SK-N-SH (cell line): Measurements from ENCODE around the gene LMOD2. TPM values are rescaled to one million over a fixed set of nuclear protein-coding genes. Genes with fewer than 3 reads are reported as not detected.

Experiments used
- CTCF ChIA-PET: fragments of 300-600, 350-600 bp; formaldehyde crosslinking; extraction: SDS; loops from one replicate; lab custom pipeline; 2021; lab: Yijun Ruan, JAX
- POLR2A ChIA-PET: fragments of 350-600 bp; sonication (Branson Sonifier 250); formaldehyde crosslinking; extraction: SDS; loops from one replicate; lab custom pipeline; 2020; ENCODE audit warnings: antibody characterized with exemption, inconsistent platforms; lab: Yijun Ruan, JAX
- DNase-seq: peaks from one replicate; pipeline ENCODE4 v3.0.0; 2012
- H2AFZ ChIP-seq: fragments of 200-600 bp; sonication (generic); 2 replicates; pipeline ENCODE4 v1.8.1; 2016; ENCODE audit warnings: antibody characterized with exemption, mild to moderate bottlenecking, low read depth
- H3F3A ChIP-seq: fragments of 200-600 bp; sonication (generic); replicated peaks from 2 replicates; pipeline ENCODE3; 2016; ENCODE audit warnings: antibody characterized with exemption, mild to moderate bottlenecking; ENCODE audit not compliant: insufficient read depth
- H3K27ac ChIP-seq, 2 experiments: fragments of 200-500 bp in 1 of 2; fragments of 200-600 bp in 1 of 2; sonication (Bioruptor generic) in 1 of 2; sonication (generic), shearing (Covaris generic) in 1 of 2; 2 replicates each; pipeline versions ENCODE4 v1.5.1 to v1.6.1; 2014 to 2016; ENCODE audit warnings: low read depth in 2 of 2, inconsistent platforms in 1 of 2, low read length in 1 of 2, mild to moderate bottlenecking in 1 of 2, mixed read lengths in 1 of 2
- H3K27me3 ChIP-seq: fragments of 200-600 bp; sonication (generic), shearing (Covaris generic); 2 replicates; pipeline ENCODE4 v1.6.1; 2016; ENCODE audit warnings: mixed run types; ENCODE audit not compliant: insufficient read depth
- H3K36me3 ChIP-seq, 2 experiments: fragments of 200-500 bp in 1 of 2; fragments of 200-600 bp in 1 of 2; sonication (Bioruptor generic) in 1 of 2; sonication (generic) in 1 of 2; replicated peaks in 1 of 2; 2 replicates each; pipeline versions ENCODE3 to v1.5.1; 2014 to 2016; ENCODE audit warnings: low read length in 1 of 2, mild to moderate bottlenecking in 1 of 2; ENCODE audit not compliant: insufficient read depth in 2 of 2, control insufficient read depth in 1 of 2
- H3K4me1 ChIP-seq, 2 experiments: fragments of 200-500 bp in 1 of 2; fragments of 200-600 bp in 1 of 2; sonication (Bioruptor generic) in 1 of 2; sonication (generic), shearing (Covaris generic) in 1 of 2; 2 replicates each; pipeline versions ENCODE4 v1.5.1 to v1.6.1; 2014 to 2016; ENCODE audit warnings: low read depth in 1 of 2, low read length in 1 of 2, mixed run types in 1 of 2; ENCODE audit not compliant: insufficient read depth in 2 of 2, control insufficient read depth in 1 of 2
- H3K4me2 ChIP-seq: fragments of 200-600 bp; sonication (generic), shearing (Covaris generic); 2 replicates; pipeline ENCODE4 v1.6.1; 2017; ENCODE audit warnings: mixed run types
- H3K4me3 ChIP-seq, 2 experiments: fragments of 200-500 bp in 1 of 2; fragments of 200-600 bp in 1 of 2; sonication (Bioruptor generic) in 1 of 2; sonication (generic), shearing (Covaris generic) in 1 of 2; 2 replicates each; pipeline versions ENCODE4 v1.5.1 to v1.8.1; 2014 to 2016; ENCODE audit warnings: low read depth in 2 of 2, inconsistent platforms in 1 of 2, low read length in 1 of 2, mild to moderate bottlenecking in 1 of 2, mixed read lengths in 1 of 2, moderate library complexity in 1 of 2
- H3K79me2 ChIP-seq: fragments of 200-600 bp; sonication (generic); 2 replicates; pipeline ENCODE4 v1.8.1; 2017; ENCODE audit warnings: mild to moderate bottlenecking; ENCODE audit not compliant: insufficient read depth
- H3K9ac ChIP-seq: fragments of 200-600 bp; sonication (generic); 2 replicates; pipeline ENCODE4 v1.6.1; 2017; ENCODE audit warnings: mixed run types
- H3K9me2 ChIP-seq: fragments of 200-600 bp; sonication (generic); 2 replicates; pipeline ENCODE4 v1.6.1; 2017; ENCODE audit warnings: mixed run types
- H3K9me3 ChIP-seq: fragments of 200-600 bp; sonication (generic); 2 replicates; pipeline ENCODE4 v1.6.1; 2017; ENCODE audit warnings: mixed run types, mild to moderate bottlenecking, moderate library complexity
- H4K20me1 ChIP-seq: fragments of 200-600 bp; sonication (generic); 2 replicates; pipeline ENCODE4 v1.6.1; 2017; ENCODE audit warnings: mild to moderate bottlenecking, mixed run types; ENCODE audit not compliant: insufficient read depth
- EZH2phosphoT487 ChIP-seq: fragments of 200-600 bp; sonication (generic); IDR thresholded peaks from 2 replicates; pipeline ENCODE4 v1.6.1; 2017; ENCODE audit warnings: low read depth, mixed run types, mild to moderate bottlenecking, antibody characterized with exemption, moderate library complexity, borderline replicate concordance
- GABPA ChIP-seq: IDR thresholded peaks from 2 replicates; pipeline ENCODE4 v1.4.0; 2012; ENCODE audit warnings: low read depth, mild to moderate bottlenecking
- MXI1 ChIP-seq: IDR thresholded peaks from 2 replicates; pipeline ENCODE4 v1.6.1; 2012; ENCODE audit warnings: mild to moderate bottlenecking, low read depth, low read length, improper control_type of control experiment
- NFIC ChIP-seq: IDR thresholded peaks from 2 replicates; pipeline ENCODE4 v1.4.0; 2012; ENCODE audit warnings: borderline replicate concordance
- NRF1 ChIP-seq: IDR thresholded peaks from 2 replicates; pipeline ENCODE4 v1.6.1; 2012; ENCODE audit warnings: low read depth, mild to moderate bottlenecking, low read length
- POLR2AphosphoS5 ChIP-seq: IDR thresholded peaks from 2 replicates; pipeline ENCODE4 v1.6.1; 2012; ENCODE audit warnings: low read depth, low read length
- RFX5 ChIP-seq: IDR thresholded peaks from 2 replicates; pipeline ENCODE4 v1.6.1; 2012; ENCODE audit warnings: mild to moderate bottlenecking, improper control_type of control experiment, low read length
- SIN3A ChIP-seq: IDR thresholded peaks from 2 replicates; pipeline ENCODE4 v1.6.1; 2012; ENCODE audit warnings: low read depth, mild to moderate bottlenecking, low read length, moderate library complexity, borderline replicate concordance
- TAF1 ChIP-seq: IDR thresholded peaks from 2 replicates; pipeline ENCODE4 v1.6.1; 2012; ENCODE audit warnings: low read depth, mild to moderate bottlenecking, low read length, moderate library complexity, borderline replicate concordance
- WGBS: methylation state at CpG from one replicate; pipeline ENCODE4 v1.1.6; 2017; ENCODE audit warnings: low lambda C conversion rate; 5-methylcytosine and 5-hydroxymethylcytosine counted together
- polyA plus RNA-seq, 3 experiments: library from polyadenylated mRNA; depleted of rRNA; stranded (reverse); fragments of >200 nt; gene quantifications; 2 replicates each; pipeline ENCODE4 v1.2.3, GENCODE V29; 2012
- TF ChIP-seq, protein P1 (sequence below): fragments of 200-600 bp; sonication (generic); IDR thresholded peaks from 2 replicates; pipeline ENCODE4 v1.6.1; 2017; ENCODE audit warnings: antibody characterized with exemption, mild to moderate bottlenecking, moderate library complexity
- TF ChIP-seq, protein P2 (sequence below): IDR thresholded peaks from 2 replicates; pipeline ENCODE4 v1.6.1; 2012; ENCODE audit warnings: mild to moderate bottlenecking, low read depth, low read length, moderate library complexity
- TF ChIP-seq, protein P3 (sequence below): fragments of 150-350 bp; IDR thresholded peaks from 2 replicates; pipeline ENCODE4 v1.6.1; 2016; ENCODE audit warnings: mild to moderate bottlenecking, low read depth, low read length
- TF ChIP-seq, protein P4 (sequence below): IDR thresholded peaks from 2 replicates; pipeline ENCODE4 v1.4.0; 2012; ENCODE audit warnings: low read depth
- TF ChIP-seq, protein P5 (sequence below): fragments of 150-350 bp; IDR thresholded peaks from 2 replicates; pipeline ENCODE4 v1.6.1; 2017; ENCODE audit warnings: antibody characterized with exemption, low read length, low read depth, borderline replicate concordance

Gene LMOD2
- polyA plus RNA-seq, 1 of the 3 experiments (the other 2 are of a cell fraction), result not detected

DNA sequence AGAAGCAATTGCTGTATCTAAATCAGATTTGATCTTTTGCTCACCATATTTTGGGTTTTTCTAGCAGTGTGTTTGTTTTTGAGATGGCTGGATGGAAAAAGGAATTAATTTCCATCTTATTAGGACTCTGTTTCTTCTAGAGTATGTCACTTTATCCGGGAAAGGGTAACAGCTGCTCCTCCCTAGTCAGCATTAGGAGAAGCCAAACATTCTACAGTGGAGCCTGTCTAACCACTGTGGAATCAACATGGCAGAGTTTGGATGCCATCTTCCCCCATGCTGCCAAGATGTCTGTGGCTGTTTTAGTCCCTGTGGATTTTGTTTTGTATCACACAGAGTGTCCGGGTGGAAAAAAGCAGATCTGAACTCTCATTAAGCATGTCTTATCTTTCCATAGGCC is 16.0 kb upstream of the LMOD2 start:
- H3K9ac ChIP-seq, result no peak overlapping the region
- H3K27ac ChIP-seq, result no peak overlapping the region; a peak in 1 of 4 replicates
- WGBS, result 89% methylated on average over 2 of the region's 2 CpGs
- no peak overlapping the region for H3K4me3 ChIP-seq
- H3K4me2 ChIP-seq, result no peak overlapping the region
- no peak overlapping the region for H2AFZ ChIP-seq
- no peaks in the 10 kb centered on the region for H3K27me3 ChIP-seq
- H3K9me2 ChIP-seq, result no peaks in the 10 kb centered on the region
- TF ChIP-seq, protein P1, sequence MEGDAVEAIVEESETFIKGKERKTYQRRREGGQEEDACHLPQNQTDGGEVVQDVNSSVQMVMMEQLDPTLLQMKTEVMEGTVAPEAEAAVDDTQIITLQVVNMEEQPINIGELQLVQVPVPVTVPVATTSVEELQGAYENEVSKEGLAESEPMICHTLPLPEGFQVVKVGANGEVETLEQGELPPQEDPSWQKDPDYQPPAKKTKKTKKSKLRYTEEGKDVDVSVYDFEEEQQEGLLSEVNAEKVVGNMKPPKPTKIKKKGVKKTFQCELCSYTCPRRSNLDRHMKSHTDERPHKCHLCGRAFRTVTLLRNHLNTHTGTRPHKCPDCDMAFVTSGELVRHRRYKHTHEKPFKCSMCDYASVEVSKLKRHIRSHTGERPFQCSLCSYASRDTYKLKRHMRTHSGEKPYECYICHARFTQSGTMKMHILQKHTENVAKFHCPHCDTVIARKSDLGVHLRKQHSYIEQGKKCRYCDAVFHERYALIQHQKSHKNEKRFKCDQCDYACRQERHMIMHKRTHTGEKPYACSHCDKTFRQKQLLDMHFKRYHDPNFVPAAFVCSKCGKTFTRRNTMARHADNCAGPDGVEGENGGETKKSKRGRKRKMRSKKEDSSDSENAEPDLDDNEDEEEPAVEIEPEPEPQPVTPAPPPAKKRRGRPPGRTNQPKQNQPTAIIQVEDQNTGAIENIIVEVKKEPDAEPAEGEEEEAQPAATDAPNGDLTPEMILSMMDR, result no peak
- TF ChIP-seq NRF1 (no peak), MXI1 (no peak), SIN3A (no peak), POLR2AphosphoS5 (no peak), NFIC (no peak), TAF1 (no peak), EZH2phosphoT487 (no peak), GABPA (no peak), RFX5 (no peak)
- TF ChIP-seq, protein P2, sequence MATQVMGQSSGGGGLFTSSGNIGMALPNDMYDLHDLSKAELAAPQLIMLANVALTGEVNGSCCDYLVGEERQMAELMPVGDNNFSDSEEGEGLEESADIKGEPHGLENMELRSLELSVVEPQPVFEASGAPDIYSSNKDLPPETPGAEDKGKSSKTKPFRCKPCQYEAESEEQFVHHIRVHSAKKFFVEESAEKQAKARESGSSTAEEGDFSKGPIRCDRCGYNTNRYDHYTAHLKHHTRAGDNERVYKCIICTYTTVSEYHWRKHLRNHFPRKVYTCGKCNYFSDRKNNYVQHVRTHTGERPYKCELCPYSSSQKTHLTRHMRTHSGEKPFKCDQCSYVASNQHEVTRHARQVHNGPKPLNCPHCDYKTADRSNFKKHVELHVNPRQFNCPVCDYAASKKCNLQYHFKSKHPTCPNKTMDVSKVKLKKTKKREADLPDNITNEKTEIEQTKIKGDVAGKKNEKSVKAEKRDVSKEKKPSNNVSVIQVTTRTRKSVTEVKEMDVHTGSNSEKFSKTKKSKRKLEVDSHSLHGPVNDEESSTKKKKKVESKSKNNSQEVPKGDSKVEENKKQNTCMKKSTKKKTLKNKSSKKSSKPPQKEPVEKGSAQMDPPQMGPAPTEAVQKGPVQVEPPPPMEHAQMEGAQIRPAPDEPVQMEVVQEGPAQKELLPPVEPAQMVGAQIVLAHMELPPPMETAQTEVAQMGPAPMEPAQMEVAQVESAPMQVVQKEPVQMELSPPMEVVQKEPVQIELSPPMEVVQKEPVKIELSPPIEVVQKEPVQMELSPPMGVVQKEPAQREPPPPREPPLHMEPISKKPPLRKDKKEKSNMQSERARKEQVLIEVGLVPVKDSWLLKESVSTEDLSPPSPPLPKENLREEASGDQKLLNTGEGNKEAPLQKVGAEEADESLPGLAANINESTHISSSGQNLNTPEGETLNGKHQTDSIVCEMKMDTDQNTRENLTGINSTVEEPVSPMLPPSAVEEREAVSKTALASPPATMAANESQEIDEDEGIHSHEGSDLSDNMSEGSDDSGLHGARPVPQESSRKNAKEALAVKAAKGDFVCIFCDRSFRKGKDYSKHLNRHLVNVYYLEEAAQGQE, result no peak
- TF ChIP-seq, protein P3, sequence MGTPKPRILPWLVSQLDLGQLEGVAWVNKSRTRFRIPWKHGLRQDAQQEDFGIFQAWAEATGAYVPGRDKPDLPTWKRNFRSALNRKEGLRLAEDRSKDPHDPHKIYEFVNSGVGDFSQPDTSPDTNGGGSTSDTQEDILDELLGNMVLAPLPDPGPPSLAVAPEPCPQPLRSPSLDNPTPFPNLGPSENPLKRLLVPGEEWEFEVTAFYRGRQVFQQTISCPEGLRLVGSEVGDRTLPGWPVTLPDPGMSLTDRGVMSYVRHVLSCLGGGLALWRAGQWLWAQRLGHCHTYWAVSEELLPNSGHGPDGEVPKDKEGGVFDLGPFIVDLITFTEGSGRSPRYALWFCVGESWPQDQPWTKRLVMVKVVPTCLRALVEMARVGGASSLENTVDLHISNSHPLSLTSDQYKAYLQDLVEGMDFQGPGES, result no peak
- TF ChIP-seq, protein P4, sequence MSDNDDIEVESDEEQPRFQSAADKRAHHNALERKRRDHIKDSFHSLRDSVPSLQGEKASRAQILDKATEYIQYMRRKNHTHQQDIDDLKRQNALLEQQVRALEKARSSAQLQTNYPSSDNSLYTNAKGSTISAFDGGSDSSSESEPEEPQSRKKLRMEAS, result no peak
- TF ChIP-seq, protein P5, sequence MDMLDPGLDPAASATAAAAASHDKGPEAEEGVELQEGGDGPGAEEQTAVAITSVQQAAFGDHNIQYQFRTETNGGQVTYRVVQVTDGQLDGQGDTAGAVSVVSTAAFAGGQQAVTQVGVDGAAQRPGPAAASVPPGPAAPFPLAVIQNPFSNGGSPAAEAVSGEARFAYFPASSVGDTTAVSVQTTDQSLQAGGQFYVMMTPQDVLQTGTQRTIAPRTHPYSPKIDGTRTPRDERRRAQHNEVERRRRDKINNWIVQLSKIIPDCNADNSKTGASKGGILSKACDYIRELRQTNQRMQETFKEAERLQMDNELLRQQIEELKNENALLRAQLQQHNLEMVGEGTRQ, result no peak
- H4K20me1 ChIP-seq, result no peaks in the 10 kb centered on the region
- H3K36me3 ChIP-seq, result no peaks in the 10 kb centered on the region
- ChIA-PET CTCF (no interaction called here), POLR2A (no interaction called here)
- no peaks in the 10 kb centered on the region for H3K9me3 ChIP-seq
- no peaks in the 10 kb centered on the region for H3K79me2 ChIP-seq
- peaks cover 4% of the 10 kb centered on the region for H3F3A ChIP-seq
- DNase-seq, result no peak
- peaks cover 14 to 18% of the 10 kb centered on the region in 2 experiments; a peak in 3 of 4 replicates for H3K4me1 ChIP-seq
